Lung (tissue), 12 donors: ENCODE measurements around the gene MYBBP1A. TPM values are rescaled to one million over a fixed set of nuclear protein-coding genes. Genes with fewer than 3 reads are reported as not detected.

Experiments used
- ATAC-seq: fragments of 200-7000 bp; cut with Tn5 transposase; one replicate; pipeline ENCODE4 v1.9.1; 2020; ENCODE audit warnings: moderate number of reproducible peaks; ENCODE audit not compliant: insufficient read depth, low FRiP score
- DNase-seq, 3 donors: peaks; one replicate each; pipeline ENCODE4 v3.0.0-alpha.2; 2013 to 2017
- H3K27ac ChIP-seq, 2 donors: one replicate each; pipeline ENCODE4 v1.5.1; 2013; ENCODE audit warnings: mild to moderate bottlenecking in 2 of 2, moderate library complexity in 2 of 2, control low read depth in 1 of 2, inconsistent platforms in 1 of 2, low read depth in 1 of 2, low read length in 1 of 2
- H3K27me3 ChIP-seq, 3 donors: one replicate each; pipeline ENCODE4 v1.5.1; 2013; ENCODE audit warnings: low read length in 2 of 3; ENCODE audit not compliant: control insufficient read depth in 3 of 3, insufficient read depth in 3 of 3
- H3K36me3 ChIP-seq, 4 donors: one replicate each; pipeline ENCODE4 v1.5.1; 2013; ENCODE audit warnings: low read length in 4 of 4, mild to moderate bottlenecking in 1 of 4, moderate library complexity in 1 of 4; ENCODE audit not compliant: control insufficient read depth in 4 of 4, insufficient read depth in 4 of 4
- H3K4me1 ChIP-seq, 5 donors: one replicate each; pipeline ENCODE4 v1.5.1; 2013; ENCODE audit warnings: low read length in 5 of 5, mild to moderate bottlenecking in 2 of 5, moderate library complexity in 1 of 5; ENCODE audit not compliant: control insufficient read depth in 5 of 5, insufficient read depth in 5 of 5
- H3K4me3 ChIP-seq: one replicate; pipeline ENCODE4 v1.5.1; 2013; ENCODE audit warnings: mild to moderate bottlenecking, control low read depth, moderate library complexity
- H3K9ac ChIP-seq, 2 donors: one replicate each; pipeline ENCODE4 v1.5.1; 2013; ENCODE audit warnings: low read length in 2 of 2, control low read depth in 1 of 2; ENCODE audit not compliant: insufficient read depth in 1 of 2
- H3K9me3 ChIP-seq, 4 donors: one replicate each; pipeline ENCODE4 v1.5.1; 2013; ENCODE audit warnings: low read length in 3 of 4, mild to moderate bottlenecking in 1 of 4, moderate library complexity in 1 of 4; ENCODE audit not compliant: control insufficient read depth in 4 of 4, insufficient read depth in 3 of 4
- WGBS, 2 donors: extraction: QIAGEN DNeasy Blood & Tissue Kit; methylation state at CpG; one replicate each; pipeline ENCODE4 v1.1.7; 2013; 5-methylcytosine and 5-hydroxymethylcytosine counted together
- polyA plus RNA-seq, 2 donors: library from polyadenylated mRNA; stranded (reverse); fragments of 200-250 nt; gene quantifications; one replicate each; pipeline ENCODE4 v1.2.1, GENCODE V29; 2013
- total RNA-seq, 2 donors: library from RNA; depleted of rRNA in 1 of 2; stranded (reverse); fragments of >200 nt in 1 of 2; gene quantifications; one replicate each; pipeline ENCODE4 v1.2.1, GENCODE V29; 2014 to 2021
- TF ChIP-seq, protein P1 (sequence below): IDR thresholded peaks from 2 replicates; pipeline ENCODE4 v1.5.1; 2012; ENCODE audit warnings: mild to moderate bottlenecking; ENCODE audit errors: control extremely low read depth, extremely low read depth
- donor health status: control.
- donor health status: control.
- donor health status: Bipolar disorder and iron deficiency.
- donor health status: healthy.
- donor health status: DM: yes; HTN: yes; CAD: no.

MYBBP1A gene
- total and polyA plus RNA-seq, 4 donors, result 21.2 to 71.7 (median 34.4) TPM

DNA sequence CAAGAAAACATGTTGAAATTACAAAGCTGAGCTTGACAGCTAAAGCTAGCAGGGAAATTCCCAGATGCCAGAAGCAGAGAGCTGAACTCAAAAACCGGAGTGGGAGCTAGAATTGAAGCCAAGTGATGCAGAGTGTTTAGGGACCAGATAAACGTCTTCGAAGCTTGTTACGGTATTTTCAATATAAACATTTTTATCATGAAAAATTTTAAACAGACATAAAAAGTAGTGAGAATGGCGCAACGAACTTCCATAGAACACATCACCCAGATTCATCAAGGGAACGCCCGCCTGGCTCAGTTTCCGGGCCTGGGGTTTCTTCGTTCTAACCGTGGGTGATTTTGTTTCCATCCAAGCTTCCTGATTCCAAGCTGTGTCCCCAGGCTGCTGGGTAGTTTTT lies 38.4 kb downstream of the MYBBP1A start:
- Histone ChIP-seq H3K27me3 (no peaks in the 10 kb centered on the region), H3K27ac (peak overlapping the region in 1 of 2 donors; percentile 81), H3K9ac (peak overlapping the region in 1 of 2 donors; percentile 17), H3K9me3 (no peaks in the 10 kb centered on the region), H3K4me1 (peaks cover 0 to 54% (median 46%) of the 10 kb centered on the region in 5 donors), H3K36me3 (no peaks in the 10 kb centered on the region), H3K4me3 (no peak overlapping the region)
- no peak for ATAC-seq
- TF ChIP-seq, protein P1, sequence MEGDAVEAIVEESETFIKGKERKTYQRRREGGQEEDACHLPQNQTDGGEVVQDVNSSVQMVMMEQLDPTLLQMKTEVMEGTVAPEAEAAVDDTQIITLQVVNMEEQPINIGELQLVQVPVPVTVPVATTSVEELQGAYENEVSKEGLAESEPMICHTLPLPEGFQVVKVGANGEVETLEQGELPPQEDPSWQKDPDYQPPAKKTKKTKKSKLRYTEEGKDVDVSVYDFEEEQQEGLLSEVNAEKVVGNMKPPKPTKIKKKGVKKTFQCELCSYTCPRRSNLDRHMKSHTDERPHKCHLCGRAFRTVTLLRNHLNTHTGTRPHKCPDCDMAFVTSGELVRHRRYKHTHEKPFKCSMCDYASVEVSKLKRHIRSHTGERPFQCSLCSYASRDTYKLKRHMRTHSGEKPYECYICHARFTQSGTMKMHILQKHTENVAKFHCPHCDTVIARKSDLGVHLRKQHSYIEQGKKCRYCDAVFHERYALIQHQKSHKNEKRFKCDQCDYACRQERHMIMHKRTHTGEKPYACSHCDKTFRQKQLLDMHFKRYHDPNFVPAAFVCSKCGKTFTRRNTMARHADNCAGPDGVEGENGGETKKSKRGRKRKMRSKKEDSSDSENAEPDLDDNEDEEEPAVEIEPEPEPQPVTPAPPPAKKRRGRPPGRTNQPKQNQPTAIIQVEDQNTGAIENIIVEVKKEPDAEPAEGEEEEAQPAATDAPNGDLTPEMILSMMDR, result no peak
- WGBS, 2 donors, result 55 to 64% methylated on average over 11 of the region's 11 CpGs
- DNase-seq, result peak; percentile 76 to 95 (median 91)

DNA sequence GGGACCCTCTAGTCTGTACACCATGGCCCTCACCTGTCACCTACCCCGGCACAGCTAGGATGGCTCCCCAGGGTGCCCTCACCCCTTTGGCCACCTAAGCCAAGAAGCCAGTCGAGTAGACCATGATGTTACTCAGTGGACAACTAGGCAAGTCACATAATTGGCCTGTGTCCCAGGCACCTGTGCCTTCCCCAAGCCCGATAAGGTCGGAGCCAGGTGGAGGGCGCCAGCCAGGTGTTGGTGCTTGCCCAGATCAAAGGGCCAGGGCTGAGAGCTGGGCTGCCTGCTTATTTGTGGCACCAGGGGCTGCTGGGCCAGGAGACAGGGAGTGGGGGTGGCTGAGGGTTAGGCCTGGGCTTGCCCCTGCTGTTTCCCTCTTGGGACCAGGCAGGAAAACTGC lies 39.7 kb downstream of the MYBBP1A start:
- ATAC-seq, result no peak
- peaks cover 0 to 62% (median 41%) of the 10 kb centered on the region in 5 donors for H3K4me1 ChIP-seq
- H3K9ac ChIP-seq, result no peak overlapping the region
- no peaks in the 10 kb centered on the region for H3K36me3 ChIP-seq
- no peaks in the 10 kb centered on the region for H3K27me3 ChIP-seq
- peak overlapping the region in 1 of 2 donors; percentile 88 for H3K27ac ChIP-seq
- TF ChIP-seq, protein P1, result no peak
- WGBS, 2 donors, result 71 to 93% methylated on average over 5 of the region's 5 CpGs
- no peak overlapping the region for H3K4me3 ChIP-seq
- no peaks in the 10 kb centered on the region for H3K9me3 ChIP-seq
- no peak for DNase-seq

DNA sequence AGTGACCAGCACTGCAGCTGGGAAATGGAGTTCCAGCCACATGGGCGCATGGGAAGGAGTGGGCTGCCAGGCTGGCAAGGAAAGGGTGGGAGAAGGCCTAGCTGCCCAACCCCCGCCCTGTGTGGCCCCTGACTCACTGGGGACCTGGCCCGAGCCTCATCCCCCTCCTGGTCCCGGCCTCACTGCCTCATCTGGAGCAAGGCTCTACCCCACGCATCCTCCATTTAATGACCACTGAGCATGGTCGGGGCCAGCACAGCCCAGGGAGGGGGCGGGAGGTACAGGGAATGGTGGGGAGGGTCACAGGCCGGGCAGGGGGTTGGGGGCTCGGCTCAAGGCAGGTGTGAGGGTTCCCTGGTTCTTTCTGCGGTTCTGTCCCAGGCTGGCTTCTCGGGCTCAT lies 40.4 kb downstream of the MYBBP1A start:
- TF ChIP-seq, protein P1, result no peak
- Histone ChIP-seq H3K4me3 (no peak overlapping the region), H3K9me3 (no peaks in the 10 kb centered on the region), H3K36me3 (no peaks in the 10 kb centered on the region), H3K4me1 (peaks cover 0 to 55% (median 34%) of the 10 kb centered on the region in 5 donors), H3K27me3 (no peaks in the 10 kb centered on the region), H3K27ac (peak overlapping the region in 1 of 2 donors; percentile 88), H3K9ac (no peak overlapping the region)
- ATAC-seq, result no peak
- 84 to 92% methylated on average over 10 to 11 of the region's 11 CpGs for WGBS, 2 donors
- no peak for DNase-seq

DNA sequence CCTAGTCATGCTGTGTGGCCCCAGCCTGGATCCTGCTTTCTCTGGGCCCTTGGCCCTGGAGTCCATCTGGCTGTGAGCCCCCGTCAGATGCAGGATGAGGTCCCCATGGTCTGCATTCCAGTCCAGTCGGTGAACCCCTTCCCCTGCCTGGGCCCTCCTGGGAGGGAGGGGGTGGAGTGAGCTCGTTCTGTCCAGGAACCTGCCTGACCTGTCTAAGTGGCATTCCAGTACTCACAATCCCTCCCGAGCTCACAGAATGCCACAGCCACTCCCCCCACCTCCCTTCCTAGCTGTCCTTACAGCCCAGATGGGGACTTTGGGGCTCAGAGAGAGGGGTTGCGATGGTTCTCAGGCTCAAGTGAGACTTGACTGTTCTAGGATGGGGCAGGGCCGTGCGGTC lies 41.0 kb downstream of the MYBBP1A start:
- no peak for ATAC-seq
- Histone ChIP-seq H3K9ac (peak overlapping the region in 1 of 2 donors; percentile 26), H3K9me3 (no peaks in the 10 kb centered on the region), H3K36me3 (no peaks in the 10 kb centered on the region), H3K27me3 (no peaks in the 10 kb centered on the region), H3K4me1 (peaks cover 0 to 57% (median 29%) of the 10 kb centered on the region in 5 donors), H3K4me3 (no peak overlapping the region), H3K27ac (peak overlapping the region in 1 of 2 donors; percentile 88)
- TF ChIP-seq, protein P1, result no peak
- peak; percentile 74 to 88 (median 85) for DNase-seq
- 67 to 80% methylated on average over 7 of the region's 7 CpGs for WGBS, 2 donors
